Activated CD8-positive, alpha-beta memory T cell treated with anti-CD3 and anti-CD28 coated beads, Interleukin-2, amount 50 U/mL, for 48 hours (primary cell): Measurements from ENCODE around the gene RNF225.
"Not testable (repeated sequence)": the region's sequence is repeated elsewhere in the genome, so short reads cannot be mapped to it uniquely, and the experiment has no call there.

Experiments used
- DNase-seq: peaks from one replicate; pipeline ENCODE4 v3.0.0-alpha.2; 2020

RNF225 gene

DNA sequence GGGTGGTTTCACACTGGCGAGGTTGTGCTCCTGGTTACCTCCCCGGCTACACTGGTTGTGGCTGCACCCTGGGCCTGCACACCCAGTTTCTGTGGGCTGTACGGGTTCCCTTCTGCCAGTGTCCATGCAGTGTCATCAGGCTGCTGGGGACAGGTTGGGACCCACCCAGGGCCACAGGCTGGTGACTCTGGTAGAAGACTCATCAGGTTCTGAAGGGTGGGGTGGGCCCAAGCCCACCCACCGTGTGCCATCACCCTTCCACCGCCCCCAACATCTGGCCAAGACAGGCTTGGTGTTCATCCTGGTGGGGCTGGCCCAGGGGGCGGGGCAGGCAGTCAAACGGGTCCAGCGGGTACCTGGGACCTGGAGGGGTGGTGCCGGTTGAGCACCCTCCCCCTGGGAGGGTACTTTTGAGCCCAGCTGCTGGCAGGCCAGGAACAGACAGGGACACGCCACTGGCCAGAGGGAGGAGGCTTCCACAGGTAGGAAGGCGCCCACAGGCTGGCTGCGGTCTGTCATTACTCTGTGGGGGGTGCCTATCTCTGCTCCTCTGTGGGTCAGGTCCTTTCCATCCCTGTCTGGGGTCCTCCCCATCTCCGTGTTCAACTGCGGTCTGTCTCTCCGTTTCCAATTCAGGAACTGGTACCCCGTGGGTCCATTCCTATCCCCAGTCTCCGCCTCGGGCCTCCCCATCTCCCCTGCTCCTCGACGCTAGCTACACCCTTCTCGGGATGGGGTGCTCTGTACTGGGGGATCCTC, at the start of gene RNF225:
RNF225 (plus strand) TSS at position 437 of the 759 bp plus-strand sequence. CDS start 434 bp downstream, outside the sequence.
- DNase-seq, result peak; percentile 79

DNA sequence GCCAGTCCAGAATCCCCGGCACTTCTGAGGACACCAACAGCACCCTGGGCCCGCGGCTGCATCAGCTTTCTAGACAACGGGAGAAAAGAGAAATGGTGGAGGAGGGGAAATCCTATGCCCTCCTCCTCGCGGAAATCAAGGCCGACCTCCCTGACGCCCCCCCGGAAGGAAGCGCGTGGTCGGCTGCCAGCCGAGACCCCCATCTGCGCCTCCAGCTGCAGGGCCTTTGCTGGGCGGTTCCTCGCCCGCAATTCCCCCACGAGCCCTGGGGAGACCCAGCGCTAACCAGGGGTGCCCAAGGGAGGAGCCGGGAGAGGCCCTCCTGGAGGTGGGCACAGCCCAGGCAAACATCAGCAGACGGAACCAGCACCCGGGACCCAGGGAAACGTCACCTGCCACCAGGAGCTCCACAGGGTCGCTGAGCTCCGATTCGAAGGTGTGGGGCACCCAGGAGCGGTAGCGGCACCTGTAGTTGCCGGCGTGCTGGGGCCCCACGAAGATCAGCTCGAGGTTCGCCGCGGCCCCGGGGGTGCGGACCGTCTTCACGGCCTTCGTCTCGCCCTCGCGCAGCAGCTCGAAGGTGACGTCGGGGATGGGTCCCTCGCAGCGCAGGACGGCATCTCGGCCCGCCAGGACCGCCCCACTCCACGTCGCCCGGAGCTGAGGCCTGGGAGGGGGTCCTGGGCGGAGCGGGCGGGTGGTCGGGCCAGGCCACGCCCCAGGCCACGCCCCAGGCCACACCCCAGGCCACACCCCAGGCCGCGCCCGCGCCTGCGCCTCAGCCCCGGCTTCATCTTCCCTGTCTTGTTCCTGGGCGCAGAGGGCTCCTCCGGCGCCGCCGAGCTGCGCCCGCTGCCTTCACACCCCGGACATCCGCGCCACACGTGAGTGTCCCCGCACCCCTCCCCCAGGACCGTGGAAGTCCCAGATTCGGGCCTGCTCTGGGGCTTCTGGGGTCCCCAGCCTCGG, 48.2 kb upstream of the RNF225 start:
- DNase-seq, result peak; percentile 87

DNA sequence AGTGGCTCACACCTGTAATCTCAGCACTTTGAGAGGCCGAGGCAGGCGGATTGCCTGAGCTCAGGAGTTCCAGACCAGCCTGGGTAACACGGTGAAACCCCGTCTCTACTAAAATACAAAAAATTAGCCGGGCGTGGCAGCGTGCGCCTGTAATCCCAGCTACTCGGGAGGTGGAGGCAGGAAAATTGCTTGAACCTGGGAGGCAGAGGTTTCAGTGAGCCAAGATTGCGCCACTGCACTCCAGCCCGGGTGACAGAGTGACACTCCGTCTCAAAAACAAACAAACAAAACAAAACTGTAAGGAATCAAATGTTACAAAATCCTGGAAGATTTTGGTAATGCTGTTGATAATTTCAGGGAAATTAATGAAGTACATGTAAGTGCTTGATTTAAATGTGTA, 47.4 kb upstream of the RNF225 start:
- DNase-seq, result not testable (repeated sequence)

DNA sequence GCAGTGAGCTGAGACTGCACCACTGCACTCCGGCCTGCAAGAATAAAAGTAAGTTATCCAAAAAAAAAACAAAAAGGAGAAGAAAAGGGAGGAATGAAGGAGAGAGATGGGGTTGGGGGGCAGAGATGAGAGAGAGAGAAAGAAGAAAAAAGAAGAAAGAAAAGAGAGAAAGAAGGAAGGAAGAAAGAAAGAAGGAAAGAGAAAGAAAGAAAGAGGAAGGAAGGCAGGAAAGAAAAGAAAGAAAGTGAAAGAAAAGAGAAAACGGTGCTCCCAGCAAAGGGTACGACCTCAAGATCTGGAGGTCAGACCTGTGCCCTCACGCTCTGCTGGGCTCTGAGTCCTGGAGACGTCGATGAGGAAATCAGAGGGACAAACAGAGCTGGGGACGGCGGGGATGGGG, 45.9 kb upstream of the RNF225 start:
- no peak for DNase-seq

DNA sequence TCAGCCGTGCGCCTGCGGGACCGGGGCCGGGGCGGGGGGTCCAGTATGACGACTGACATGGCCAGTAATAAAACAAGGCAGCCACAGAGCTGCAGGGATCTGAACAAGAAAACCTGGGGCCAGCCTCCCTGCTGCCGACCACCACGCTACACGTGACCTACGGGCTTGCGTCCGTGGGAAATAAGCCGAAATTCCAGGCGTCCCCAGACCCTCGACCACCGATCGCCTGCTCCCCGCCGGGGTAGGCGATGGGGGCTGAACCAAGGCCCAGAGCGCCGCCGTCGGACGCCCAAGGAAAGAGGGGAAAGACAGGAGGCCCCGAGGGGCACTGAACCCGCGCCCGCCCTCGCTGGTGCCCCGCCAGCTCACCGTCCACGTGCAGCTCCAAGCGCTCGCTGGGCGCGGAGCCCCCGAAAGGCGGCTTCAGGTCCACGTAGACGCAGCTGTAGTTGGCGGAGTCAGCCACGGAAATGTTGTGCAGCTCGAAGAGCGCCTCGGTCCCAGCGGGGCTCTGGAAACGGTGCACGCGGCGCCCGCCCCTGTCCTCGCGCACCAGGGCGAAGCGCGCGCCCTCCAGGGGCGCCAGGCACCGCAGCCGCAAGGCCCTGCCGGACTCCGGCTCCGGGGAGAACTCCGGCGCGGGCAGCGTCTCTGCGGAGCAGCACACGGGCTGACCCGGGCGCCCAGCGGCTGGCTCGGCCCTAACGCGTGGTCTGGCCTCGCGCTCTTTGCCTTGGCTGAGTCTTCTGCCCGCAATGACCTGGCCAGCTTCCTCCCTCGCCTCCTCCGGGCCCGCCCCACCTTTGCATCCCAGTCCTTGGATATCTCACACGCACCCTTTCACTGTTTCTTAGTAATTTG, 45.2 kb upstream of the RNF225 start:
- DNase-seq, result no peak

DNA sequence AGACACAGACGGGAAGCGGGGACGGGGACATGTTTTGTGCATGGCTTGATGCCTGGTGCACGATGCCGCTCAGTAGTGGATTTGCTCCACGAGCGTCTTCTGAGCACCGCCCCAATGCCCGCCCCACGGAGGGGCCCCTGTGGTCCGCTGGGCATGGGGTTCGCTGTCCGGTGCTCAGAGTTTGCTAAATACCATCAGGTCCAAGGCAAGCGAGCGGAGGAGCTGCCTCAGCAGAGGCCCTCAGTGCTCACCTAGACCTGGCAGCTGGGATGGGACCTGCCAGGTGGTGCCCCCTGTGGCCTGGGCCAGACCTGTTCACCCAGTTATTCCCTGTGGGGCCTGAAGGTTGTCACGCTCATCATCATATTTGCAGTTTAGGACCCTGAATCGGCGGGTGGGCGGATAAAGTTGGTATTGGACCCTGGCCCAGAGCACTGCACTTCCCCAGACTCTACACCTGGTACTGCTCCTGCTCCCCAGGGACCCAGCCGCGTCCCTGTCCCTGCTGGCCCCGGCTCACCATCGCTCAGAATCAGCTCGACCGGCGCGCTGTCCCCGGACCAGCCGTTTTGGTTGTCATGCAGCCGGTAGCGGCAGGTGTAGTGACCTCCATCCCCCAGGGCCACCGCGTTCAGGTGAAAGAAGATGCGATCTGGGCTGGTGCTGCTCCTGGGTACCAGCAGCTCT, 44.4 kb upstream of the RNF225 start:
- no peak for DNase-seq

DNA sequence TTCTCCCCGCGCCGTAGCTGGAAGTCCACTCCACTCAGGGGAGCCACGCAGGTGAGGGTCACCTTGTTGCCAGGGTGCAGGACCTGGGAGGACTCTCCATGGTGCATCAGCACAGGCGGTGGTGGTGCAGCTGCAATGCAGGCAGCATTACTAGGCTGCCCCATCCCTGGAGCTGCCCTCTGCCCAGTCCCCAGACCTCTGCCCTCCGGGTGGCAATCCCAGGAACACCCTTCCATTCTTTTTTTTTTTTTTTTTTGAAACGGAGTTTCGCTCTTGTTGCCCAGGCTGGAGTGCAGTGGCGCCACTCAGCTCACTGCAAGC, 43.9 kb upstream of the RNF225 start:
- no peak for DNase-seq

DNA sequence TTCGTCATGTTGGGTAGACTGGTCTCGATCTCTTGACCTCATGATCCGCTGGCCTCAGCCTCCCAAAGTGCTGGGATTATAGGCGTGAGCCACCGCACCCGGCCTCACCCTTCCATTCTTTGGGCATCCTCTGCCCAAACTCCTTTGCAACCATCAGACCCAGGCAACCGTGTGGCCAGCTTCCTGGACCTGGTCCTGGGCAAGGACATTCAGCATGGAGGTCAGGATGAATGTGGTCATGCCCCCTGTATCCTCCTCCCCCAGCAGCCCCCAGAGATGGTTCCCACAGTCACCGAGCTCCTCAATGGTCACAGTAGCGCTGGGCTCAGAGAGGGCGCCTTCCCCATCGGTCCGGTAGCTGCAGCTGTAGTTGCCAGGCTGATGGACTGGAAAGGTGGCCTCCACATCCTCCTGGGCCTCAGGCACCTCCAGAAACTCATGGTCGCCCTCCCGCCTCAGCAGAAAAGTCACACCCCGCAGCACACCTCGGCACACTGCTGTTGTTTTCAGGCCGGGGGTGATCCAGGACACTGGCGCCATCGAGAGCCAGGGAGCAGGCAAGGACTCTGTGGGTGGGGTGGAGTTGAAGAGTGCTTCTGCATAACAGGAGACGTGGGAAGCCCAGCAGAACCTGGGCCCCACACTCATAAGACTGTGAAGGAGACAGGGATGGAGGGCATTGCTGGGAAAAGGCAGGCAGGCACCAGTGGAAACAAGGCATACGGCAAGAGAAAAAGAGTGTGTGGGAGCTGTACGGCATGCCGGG, 43.3 kb upstream of the RNF225 start:
- DNase-seq, result no peak

DNA sequence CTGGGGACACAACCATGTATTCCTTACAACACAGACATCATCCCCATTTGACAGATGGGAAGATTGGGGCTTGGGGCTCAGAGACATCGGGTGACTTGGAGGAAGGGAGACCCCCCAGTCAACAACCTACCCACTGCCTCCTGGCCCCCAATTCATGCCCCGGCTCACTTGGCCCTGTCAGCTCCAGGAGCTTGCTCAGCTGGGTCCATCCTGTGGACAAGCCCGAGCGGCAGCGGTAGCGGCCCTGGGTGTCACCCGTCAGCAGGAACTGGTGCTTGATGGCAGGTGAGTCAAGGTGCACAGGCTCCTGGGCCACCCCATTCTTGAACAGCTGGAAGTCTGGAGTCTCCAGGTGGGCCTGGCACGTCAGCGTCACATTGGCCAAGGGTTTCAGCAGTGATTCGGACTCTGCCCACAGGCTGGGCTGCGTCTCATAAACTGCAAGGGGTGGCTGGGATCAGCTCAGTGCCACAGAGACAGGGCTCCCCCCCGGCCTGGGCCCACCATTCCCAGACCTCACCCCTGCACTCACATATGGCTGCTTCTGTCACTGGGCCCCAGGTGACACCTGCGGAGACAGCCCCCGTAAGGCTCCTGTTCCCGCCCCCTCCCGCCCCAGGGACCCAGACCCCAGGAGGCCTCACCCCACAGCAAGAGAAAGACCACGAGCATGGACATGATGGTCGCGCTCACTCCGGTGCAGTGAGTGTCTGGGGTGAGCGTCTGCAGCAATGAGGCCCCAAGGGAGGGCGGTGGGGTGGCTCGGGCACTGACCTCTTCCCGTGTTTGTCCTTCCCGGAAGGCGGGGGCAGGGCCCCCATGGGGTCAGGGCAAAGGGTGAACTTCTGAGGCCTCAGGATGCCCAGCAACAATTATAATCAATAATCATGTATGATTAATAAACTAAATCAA, 42.4 kb upstream of the RNF225 start, which contains the start of gene A1BG:
A1BG (minus strand) TSS at position 733 of the 912 bp plus-strand sequence; CDS start at position 678, 55 bp downstream.
- DNase-seq, result no peak

DNA sequence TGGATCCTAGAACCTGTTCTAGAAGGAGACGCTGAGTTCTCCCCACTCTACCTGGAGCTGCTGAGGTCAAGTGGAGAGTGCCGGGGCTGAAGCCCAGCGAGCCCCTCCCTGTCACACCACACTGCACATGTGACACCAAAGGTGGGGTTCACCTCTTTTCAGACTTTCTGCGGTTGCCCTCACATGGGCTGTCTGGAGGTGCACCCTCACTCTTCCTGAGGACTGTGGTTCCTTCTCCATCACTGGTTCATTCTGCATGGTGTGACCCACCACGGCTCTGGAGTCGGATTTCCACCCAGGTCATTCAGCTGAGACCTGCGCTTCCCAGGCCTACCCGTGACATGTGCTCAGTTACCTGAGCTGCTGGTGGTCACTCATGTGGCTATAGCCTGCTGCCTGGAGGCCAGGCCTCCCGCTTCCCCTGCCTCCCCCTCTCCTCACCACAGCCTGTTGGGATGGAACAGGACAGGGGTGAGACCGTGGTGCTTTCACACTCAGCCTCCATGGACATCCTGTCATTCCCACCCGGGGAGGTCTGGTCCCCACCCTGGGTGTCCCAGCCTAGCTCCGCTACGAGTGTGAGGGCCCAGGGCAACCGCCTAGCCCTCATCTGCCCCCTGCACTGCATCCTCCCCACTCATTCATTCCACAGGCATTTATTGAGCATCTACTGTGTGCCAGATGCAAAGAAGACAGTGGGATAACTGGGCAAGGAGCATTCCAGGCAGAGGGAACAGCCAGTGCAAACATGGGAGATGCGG, 41.6 kb upstream of the RNF225 start:
- DNase-seq, result no peak

DNA sequence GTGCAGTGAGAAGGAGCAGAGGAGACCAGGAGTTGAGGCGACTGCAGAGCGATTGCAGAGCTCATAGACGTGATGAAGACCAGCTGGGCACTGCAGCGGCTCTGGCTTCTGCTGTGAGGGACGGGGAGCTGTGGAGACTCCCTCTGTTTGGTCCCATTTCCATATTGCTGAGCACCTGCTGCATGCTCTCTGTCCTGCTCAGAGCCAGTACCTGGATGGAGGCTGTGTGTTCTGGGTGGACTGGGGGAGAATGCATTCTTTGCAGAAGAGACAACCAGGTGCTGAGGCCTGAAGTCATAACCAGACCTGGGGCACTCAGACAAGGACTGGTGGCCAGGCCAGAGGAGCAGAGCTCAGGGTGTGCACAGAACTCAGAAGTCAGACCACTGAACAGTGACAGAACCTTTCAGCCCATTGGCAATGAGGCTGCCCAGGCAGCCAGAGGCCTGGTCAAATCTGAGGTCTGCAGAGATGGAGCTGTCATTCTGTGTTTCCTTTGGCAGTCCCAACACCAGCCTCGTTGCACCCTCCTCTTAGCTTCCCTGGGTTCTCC, 40.9 kb upstream of the RNF225 start:
- peak; percentile 51 for DNase-seq

DNA sequence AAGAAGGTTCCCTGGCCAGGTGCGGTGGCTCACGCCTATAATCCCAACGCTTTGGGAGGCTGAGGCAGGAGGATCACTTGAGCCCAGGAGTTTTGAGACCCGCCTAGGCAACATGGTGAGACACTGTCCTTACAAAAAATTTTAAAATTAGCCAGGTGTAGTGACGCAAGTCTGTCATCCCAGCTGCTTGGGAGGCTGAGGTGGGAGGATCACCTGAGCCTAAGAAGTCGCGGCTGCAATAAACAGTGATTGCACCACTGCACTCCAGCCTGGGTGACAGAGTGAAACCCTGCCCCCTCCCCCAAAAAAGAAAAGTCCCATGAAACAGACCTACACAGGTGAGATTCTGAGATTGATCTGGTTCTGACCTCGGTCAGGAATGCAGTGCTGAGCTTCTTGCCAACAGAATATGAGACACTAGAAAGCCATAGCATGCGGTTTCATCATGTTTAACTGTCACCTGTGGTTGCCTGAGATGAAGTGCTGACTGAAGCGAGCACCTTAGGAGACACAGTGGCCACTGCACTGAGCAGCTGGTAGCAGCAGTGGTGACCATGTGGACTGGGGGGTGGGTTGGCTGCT, 40.1 kb upstream of the RNF225 start:
- no peak for DNase-seq

DNA sequence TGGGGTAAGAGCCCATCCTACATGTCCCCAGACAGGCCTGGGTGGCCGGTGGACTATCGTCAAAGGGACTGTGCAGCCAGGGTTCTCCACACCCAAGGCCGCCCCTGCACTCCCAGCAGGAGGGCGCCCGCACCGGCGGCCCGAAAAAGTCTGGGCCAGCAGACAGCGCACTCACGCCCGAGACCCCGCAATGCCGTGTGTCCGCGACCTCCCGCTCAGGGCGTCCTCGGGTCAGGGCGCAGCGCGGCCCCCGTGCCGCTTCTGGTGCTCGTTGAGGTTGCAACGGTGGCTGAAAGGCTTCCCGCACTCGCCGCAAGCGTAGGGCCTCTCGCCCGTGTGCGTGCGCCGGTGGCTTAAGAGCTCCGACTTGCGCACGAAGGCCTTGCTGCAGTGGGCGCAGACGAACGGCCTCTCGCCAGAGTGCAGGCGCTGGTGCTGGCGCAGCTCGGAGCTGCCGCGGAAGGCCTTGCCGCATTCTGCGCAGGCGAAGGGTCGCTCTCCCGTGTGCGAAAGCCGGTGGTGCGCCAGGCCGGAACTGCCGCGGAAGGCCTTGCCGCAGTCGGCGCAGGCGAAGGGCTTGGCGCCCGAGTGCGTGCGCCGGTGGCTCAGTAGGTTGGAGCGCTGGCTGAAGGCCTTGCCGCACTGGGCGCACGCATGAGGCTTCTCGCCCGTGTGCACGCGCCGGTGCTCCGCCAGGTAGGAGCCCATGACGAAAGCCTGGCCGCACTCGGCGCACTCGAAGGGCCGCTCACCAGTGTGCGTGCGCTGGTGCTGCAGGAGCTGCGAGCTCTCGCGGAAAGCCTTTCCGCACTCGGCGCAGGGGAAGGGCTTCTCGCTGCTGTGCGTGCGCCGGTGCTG, 39.3 kb upstream of the RNF225 start:
- DNase-seq, result peak; percentile 66

DNA sequence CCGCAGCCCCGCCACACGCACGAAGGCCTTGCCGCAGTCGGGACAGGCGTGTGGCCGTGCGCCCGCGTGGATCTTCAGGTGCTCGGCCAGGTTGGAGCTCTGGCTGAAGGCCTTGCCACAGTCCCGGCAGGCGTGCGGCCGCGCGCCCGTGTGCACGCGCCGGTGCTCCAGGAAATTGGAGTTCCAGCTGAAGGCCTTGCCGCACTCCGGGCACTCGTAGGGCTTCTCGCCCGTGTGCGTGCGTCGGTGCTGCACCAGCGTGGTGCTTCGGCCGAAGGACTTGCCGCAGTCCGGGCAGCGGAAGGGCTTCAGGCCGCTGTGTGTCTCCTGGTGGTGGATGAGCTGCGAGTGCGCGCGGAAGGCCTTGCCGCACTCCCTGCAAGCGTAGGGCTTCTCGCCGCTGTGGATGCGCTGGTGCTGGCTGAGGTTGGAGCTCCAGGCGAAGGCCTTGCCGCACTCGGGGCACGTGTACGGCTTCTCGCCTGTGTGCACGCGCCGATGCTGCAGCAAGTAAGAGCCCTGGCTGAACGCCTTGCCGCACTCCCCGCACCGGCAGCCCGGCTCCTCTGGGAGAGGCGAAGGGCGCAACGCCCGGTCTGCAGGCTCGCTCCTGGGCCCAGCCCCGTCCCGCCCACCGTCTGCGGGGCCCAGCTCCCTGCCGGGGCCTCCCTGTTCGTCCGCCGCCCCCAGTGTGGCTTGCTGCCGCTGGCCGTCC, 38.5 kb upstream of the RNF225 start:
- peak; percentile 56 for DNase-seq

DNA sequence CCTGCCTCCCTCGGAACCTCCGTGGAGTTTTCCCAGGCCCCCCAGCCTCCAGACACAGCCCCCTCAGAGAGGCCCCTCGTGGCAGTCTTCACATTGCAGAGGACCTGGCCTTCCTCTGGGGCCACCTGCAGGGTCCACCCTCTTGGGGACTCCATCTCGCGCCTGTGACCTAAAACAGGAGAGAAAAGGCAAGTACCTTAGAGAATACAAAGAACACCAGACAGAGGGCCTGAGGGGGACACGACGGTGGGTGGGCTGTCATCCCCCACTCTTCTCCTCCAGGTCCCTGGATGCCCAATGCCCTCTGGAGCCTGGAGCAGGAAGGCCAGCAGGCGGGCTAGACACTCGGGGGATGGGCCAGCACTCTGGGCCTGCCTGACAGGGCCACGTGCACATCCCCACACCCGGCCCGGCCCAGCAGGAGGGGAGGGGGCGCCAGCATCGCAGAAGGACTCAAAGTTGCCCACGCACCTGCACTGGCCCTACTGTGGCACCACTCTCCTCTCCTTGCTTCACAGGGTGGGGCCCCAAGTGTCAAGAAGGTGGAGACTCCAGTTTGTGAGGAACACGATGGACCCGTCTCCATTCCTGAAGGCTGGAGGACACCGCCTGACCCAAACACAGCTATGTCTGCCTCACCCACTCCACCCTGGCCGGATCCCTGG, 37.8 kb upstream of the RNF225 start:
- DNase-seq, result no peak

DNA sequence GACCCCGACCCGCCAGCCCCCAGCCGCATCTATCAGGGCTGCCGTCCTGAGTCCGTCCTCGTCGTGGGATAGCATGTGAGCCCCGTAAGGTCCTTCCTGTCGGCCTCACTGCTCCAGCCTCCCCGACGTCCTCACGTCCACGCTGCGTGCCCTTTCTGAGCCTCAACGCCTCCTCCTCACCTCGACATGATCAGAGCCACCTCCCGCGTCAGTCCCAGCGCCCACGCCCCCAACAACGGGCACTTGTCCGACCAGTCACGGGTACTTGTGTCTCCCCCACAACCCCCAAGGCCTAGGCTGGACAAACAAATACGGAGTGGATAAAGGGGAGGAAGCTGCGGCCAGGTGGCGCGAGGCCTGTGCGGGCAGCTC, 33.6 kb upstream of the RNF225 start:
- peak; percentile 84 for DNase-seq
